ENCODE results near the gene GLDC. TPM values are rescaled to one million over a fixed set of nuclear protein-coding genes. Genes with fewer than 3 reads are reported as not detected.
"Not testable (repeated sequence)": the region's sequence is repeated elsewhere in the genome, so short reads cannot be mapped to it uniquely, and the experiment has no call there.

Gene GLDC
- total RNA-seq, 1 experiment from 2014 or later = 145 TPM

- TF ChIP-seq ZNF532 (CRISPR knock-in tag; IDR thresholded peaks at IDR 0.05; ENCODE audit: borderline replicate concordance) (no peak), NR3C1 (CRISPR knock-in tag; conservative IDR thresholded peaks at IDR 0.05; ENCODE audit: low read depth) (no peak), ARID4B (CRISPR knock-in tag; IDR thresholded peaks at IDR 0.05; ENCODE audit: borderline replicate concordance) (no peak), ZNF317 (CRISPR knock-in tag; IDR thresholded peaks at IDR 0.05; ENCODE audit: borderline replicate concordance, low read depth) (no peak), E2F4 (CRISPR knock-in tag; IDR thresholded peaks at IDR 0.05; ENCODE audit: borderline replicate concordance, low read depth) (no peak), SMAD4 (CRISPR knock-in tag; IDR thresholded peaks at IDR 0.05) (no peak), USF1 (CRISPR knock-in tag; IDR thresholded peaks at IDR 0.05) (no peak)
These were observed 20.2 kb downstream of the GLDC start (continued) for GRCh38 chr9:6625363-6625762.

GRCh38 chr9:6622784-6623183, 22.7 kb downstream of the GLDC start:
- H3K27me3 Mint-ChIP-seq (ENCODE audit: low read depth); H3K4me3 Mint-ChIP-seq; DNase-seq (ENCODE audit: low spot score); POLR2A ChIA-PET; ATAC-seq; H3K27ac Mint-ChIP-seq; CTCF ChIA-PET: not testable (repeated sequence)
- peaks cover 25% of the 10 kb centered on the region for H3K4me1 Mint-ChIP-seq
- peaks cover 63% of the 10 kb centered on the region for H3K36me3 Mint-ChIP-seq
- H3K9me3 Mint-ChIP-seq = peaks cover 19% of the 10 kb centered on the region

- Mint-ChIP-seq H3K27ac (peak overlapping the region; percentile 34), H3K4me3 (no peak overlapping the region), H3K27me3 (ENCODE audit: low read depth) (no peaks in the 10 kb centered on the region), H3K4me1 (peaks cover 21% of the 10 kb centered on the region), H3K9me3 (peaks cover 19% of the 10 kb centered on the region), H3K36me3 (peaks cover 72% of the 10 kb centered on the region)
- no peak for ATAC-seq
- ChIA-PET POLR2A (no interaction called here), CTCF (no interaction called here)
- no peak for TF ChIP-seq NR3C1 (CRISPR knock-in tag; conservative IDR thresholded peaks at IDR 0.05; ENCODE audit: low read depth)
- DNase-seq (ENCODE audit: low spot score) = no peak
These were observed 24.7 kb downstream of the GLDC start for GRCh38 chr9:6620796-6621195.

- H3K27ac Mint-ChIP-seq = peak overlapping the region; percentile 34
- peaks cover 17% of the 10 kb centered on the region for H3K4me1 Mint-ChIP-seq
- H3K36me3 Mint-ChIP-seq = peaks cover 68% of the 10 kb centered on the region
- H3K9me3 Mint-ChIP-seq = peaks cover 19% of the 10 kb centered on the region
- ChIA-PET CTCF (no interaction called here), POLR2A (no interaction called here)
- DNase-seq (ENCODE audit: low spot score) (no peak), ATAC-seq (no peak)
- no peak overlapping the region for H3K4me3 Mint-ChIP-seq
- TF ChIP-seq SOX15 (CRISPR knock-in tag; IDR thresholded peaks at IDR 0.05) (no peak), ELF4 (CRISPR knock-in tag; IDR thresholded peaks at IDR 0.05; ENCODE audit: low read depth) (no peak), ERG (CRISPR knock-in tag; IDR thresholded peaks at IDR 0.05) (no peak)
- H3K27me3 Mint-ChIP-seq (ENCODE audit: low read depth) = no peaks in the 10 kb centered on the region
These were observed 25.2 kb downstream of the GLDC start for GRCh38 chr9:6620353-6620752.

All from WTC11 (cell line).